Right ventricle myocardium inferior (tissue), 1 donor: ENCODE measurements around the gene GJD3. TPM values are rescaled to one million over a fixed set of nuclear protein-coding genes. Genes with fewer than 3 reads are reported as not detected.
"Not testable (repeated sequence)": the region's sequence is repeated elsewhere in the genome, so short reads cannot be mapped to it uniquely, and the experiment has no call there.

ENCODE experiments used
- ATAC-seq: fragments of 200-7000 bp; cut with Tn5 transposase; one replicate; pipeline ENCODE4 v1.9.1; 2020; ENCODE audit warnings: mild to moderate bottlenecking, moderate library complexity
- DNase-seq: peaks from one replicate; pipeline ENCODE4 v3.0.0; 2021; ENCODE audit errors: missing footprints
- intact Hi-C: fragments of 100-400 bp; cut with DNase I; formaldehyde crosslinking; loops from one replicate; pipeline ENCODE4 v1.11.0; 2022
- total RNA-seq: library from RNA; stranded (reverse); fragmentation: NEBNext Ultra II Directional; extraction: Animal tissue kit (Norgen Biotek cat#: 25700); gene quantifications from one replicate; pipeline ENCODE4 v1.2.1, GENCODE V29; 2021
- donor health status: DM: no; HTN: yes; CAD: no; lungs with severe emphysema.

The GJD3 gene
- total RNA-seq, 1 donor from 2014 or later, result 0.92 TPM

DNA sequence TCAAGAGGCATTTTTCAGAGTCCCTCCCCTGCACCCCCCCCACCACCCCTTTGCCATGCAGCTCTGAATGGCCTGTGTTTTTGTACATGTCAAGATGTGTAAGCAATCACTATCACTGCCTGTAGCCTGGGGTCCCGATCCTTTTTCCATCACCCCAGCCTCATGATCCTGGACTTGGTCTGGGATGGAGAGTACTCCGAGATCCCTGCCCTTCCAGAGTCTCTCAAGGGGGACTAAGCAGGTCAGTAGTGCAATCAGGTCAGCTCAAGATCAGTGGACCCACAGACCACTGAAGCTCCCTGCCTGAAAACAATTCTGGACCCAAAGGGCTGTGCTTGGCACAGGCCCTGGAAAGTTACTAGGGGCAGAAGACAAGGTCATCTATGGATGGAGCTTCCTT, 7.5 kb upstream of the GJD3 start:
- no peak for ATAC-seq
- intact Hi-C loops, result no loop called here
- no peak for DNase-seq

DNA sequence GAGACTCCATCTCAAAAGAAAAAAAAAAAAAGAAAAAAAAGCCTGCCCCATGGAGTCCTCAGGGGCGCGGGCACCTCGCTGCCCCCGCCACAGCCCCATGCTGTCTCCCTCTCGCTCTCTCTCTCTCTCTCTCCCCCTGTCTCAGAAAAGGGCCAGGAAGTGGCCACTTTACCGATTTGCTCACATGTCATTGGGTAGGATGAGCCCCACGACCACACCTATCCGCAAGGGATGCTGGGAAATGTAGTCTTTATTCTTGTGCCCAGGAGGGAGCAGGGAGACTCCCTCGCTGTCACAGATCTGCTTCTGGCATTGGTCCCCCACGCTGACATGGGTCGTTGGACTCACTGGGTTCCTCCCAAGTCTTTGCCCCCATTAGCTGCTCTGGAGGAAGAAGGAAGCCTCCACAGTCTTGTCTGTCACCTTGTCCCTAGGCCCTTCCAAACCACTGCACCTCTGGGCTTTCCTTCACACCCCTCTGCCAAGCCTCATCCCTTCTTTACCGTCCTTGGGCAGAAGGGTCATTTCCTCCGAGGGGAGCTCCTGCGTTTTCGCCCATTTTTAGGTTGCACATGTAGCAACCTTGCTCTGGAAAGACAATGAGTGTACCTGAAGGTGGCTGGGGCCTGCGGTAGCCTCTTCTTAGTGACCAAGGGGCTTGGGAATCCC, 6.9 kb upstream of the GJD3 start:
- ATAC-seq (no peak), DNase-seq (no peak)
- intact Hi-C loops, result no loop called here

DNA sequence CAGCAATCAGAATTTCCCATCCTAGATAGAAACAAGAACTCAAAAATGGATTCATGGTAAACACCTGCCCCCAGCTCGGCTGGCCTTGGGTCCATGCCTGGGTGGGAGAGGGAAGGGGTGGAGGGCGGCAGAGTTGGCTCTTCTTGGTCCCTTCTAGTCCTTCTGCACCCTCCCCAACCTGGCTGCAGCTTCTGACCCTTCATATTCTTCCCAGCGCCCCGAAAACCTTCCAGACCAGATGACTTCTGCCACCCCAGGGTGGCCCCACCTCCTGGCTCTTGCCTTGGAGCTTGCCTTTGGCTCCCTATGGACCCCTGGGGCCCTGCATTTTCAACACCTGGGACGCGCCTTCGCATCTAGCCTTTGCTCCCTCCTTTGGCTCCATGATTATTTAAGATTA, 5.4 kb upstream of the GJD3 start:
- DNase-seq (no peak), ATAC-seq (no peak)
- intact Hi-C loops, result no loop called here

DNA sequence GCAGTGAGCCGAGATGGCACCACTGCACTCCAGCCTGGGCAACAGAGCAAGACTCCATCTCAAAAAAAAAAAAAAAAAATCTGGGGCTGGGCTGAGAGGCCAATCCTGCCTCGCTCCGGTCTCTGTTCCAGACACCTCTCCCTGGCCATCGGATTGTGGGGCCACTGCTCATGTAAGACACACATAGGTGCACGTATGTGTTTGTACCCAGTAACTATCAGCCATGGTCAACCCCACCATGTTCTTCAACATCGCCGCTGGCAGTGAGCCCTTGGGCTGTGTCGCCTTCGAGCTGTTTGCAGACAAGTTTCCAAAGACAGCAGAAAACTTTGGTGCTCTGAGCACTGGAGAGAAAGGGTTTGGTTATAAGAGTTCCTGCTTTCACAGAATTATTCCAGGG, 3.2 kb upstream of the GJD3 start:
- intact Hi-C loops, ATAC-seq, DNase-seq: not testable (repeated sequence)

DNA sequence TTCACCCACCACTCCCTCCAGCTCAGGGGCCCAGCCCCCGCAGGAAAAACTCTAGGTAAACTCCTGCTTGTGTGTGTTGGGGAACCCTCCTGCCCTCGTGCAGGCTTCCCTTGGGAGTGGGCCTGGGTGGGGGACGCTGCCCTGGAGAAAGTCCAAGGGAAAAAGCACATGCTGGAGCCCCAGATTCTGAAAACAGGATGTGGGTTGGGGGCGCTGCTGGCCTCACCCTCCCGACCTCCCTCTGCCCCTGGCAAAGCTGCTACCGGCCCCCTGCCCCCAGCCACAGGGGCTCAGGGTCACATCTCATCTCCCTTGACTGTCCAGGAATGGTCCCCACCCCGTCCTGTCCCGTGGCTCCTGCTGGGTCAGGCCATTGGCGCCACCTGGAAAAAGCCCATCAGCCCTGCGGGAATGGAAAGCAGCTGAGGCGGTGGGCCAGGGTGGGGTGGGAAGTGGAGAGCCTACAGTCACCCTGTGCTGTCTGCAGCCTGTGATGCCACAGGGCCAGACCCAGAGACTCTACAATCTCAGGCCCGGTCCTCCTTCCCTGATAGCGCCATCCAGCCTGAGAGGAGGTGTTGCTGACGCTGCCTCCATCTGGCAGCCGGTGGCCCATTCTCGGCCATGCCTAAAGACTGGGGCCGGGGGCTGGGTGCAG, 2.5 kb upstream of the GJD3 start:
- DNase-seq (no peak), ATAC-seq (no peak)
- intact Hi-C loops, result no loop called here

DNA sequence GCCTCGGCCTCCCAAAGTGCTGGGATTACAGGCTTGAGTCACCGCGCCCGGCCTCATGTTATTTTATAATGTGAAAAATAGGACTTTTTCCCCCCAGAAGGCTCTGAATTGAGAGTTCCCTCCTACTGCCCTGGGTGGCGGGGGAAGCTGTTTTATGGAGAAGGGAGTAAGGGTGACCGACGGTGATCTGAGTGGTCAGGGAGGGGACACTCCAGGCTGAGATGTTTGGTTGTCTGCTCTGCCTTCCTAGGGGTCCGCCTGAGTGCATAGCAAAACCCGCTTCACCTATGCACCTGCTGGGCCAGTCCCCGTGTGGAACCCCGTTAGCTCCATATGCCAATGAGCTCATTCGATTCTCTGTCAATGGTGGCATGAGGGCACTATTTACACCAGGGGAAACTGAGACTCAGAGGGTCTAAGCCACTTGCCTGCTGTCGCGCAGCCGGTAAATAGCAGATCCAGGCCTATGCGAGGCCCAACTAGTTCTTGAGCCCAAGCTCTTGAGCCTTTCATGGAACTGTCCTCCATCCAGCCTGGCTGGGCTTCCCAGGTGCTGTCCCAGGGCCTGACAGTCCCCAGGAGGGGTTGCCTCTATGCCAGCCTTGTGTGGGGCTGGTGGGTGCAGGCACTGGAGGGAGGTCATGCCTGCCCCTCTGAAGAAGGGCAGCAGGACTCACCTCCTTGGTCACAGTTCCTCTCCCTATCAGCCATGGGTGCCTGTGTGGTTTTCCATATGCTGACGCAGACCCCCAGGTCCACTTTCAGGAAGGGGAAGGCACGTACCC, 1.7 kb upstream of the GJD3 start:
- ATAC-seq, result no peak
- intact Hi-C loops, result no loop called here
- no peak for DNase-seq

DNA sequence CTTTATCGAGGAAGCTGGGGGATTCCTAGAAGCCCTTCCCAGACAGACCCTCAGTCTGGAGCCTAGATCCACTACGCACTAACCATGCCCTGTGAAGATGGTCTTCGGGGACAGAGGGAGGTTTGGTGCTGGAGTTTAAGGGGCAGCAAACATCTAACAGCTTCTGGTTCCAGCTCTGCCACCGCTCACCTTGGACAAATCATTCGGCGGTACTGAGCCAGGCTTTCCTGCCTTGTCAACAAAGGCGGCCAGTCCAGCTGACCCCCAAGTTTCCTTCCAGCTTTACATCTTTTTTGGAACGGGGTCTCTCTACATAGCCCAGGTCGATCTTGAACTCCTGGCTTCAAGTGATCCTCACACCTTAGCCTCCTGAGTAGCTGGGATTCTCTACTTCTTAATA, 369 bp upstream of the GJD3 start:
- no peak for ATAC-seq
- DNase-seq, result no peak
- intact Hi-C loops, result no loop called here

DNA sequence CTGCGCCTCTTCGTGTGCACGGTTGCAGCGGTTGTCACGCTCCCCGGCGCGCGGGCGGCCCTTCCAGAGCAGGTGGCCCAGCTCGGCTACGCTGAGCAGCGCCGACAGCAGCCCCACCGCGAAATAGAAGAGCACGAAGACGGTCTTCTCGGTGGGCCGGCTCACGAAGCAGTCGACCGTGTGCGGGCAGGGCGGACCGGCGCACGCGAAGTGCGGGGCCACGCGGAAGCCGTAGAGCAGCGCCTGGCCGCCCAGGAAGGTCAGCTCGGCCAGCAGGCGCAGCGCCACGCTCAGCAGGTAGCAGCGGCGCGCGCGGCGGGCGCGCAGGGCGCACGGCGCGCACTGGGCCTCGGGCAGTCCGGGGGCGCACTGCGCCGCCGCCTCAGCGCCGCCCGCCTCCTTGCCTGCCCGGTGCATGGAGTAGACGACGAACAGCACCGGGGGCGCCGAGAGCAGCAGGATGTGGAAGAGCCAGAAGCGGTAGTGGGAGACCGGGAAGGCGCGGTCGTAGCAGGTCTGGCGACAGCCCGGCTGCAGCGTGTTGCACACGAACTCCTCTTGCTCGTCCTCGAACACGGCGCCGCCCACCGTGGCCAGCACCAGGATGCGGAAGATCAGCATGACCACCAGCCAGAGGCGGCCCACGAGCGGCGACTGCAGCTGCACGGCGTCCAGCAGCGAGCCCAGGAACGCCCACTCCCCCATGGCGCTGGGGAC, 1.3 kb downstream of the GJD3 start:
- intact Hi-C loops, result no loop called here
- ATAC-seq, result no peak
- DNase-seq, result no peak

DNA sequence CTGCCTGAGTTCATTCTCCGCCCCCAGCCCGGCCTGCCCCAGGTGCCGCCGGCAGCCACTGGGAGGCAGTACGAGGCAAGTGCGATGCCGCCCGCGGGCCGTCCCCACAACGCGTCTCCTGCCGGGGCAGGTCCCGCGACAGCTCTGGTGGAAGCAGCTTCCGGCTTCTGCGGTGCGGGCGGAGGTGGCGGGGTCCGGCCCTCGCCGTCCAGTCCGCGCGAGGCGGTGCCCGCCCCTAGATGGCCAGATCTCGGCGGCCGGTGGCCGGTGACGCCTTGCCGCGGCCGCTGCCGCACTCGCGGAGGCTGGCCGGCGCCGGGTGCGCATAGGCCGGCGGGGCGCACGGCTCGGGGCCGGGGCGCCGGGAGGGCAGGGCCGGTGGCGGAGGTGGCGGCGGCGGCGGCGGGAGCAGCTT, 1.8 kb downstream of the GJD3 start:
- intact Hi-C loops, result no loop called here
- DNase-seq (peak; percentile 87), ATAC-seq (peak; percentile 14)

DNA sequence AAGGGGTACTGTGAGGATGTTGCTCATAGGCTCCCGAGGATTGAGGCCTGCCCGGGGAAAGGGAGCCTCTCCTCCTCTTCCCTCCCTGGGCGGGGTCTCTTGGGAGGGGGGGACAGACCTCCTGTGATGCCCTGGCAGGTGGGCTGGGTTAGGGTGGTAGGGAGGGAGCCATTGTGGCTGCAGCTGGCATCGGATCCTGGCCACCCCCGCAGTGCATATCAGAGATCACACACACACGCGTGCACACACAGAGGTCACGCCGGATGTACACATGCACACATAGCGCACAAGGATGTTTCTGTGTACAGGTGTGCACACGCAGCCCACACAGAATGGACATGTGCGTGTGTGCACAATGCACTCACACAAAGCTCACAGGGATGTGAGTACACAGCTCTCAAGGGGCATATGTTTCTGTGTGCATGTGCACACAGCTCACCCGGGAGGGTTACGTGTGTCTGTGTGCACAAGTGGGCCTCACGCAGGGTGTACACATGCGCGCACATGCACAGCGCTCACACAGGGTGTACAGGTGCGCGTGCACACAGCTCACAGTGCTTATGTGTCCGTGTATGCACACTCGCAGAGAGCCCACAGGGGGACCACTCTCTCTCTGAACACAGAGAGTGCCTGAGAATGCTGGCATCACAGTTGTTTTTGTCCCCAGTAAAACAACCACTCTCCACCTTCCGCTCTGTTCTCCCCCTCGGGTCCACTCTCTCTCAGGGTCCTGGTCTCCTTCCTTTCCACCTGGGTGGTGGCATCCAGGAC, 2.4 kb downstream of the GJD3 start:
- ATAC-seq, result no peak
- intact Hi-C loops, result no loop called here
- DNase-seq, result no peak

DNA sequence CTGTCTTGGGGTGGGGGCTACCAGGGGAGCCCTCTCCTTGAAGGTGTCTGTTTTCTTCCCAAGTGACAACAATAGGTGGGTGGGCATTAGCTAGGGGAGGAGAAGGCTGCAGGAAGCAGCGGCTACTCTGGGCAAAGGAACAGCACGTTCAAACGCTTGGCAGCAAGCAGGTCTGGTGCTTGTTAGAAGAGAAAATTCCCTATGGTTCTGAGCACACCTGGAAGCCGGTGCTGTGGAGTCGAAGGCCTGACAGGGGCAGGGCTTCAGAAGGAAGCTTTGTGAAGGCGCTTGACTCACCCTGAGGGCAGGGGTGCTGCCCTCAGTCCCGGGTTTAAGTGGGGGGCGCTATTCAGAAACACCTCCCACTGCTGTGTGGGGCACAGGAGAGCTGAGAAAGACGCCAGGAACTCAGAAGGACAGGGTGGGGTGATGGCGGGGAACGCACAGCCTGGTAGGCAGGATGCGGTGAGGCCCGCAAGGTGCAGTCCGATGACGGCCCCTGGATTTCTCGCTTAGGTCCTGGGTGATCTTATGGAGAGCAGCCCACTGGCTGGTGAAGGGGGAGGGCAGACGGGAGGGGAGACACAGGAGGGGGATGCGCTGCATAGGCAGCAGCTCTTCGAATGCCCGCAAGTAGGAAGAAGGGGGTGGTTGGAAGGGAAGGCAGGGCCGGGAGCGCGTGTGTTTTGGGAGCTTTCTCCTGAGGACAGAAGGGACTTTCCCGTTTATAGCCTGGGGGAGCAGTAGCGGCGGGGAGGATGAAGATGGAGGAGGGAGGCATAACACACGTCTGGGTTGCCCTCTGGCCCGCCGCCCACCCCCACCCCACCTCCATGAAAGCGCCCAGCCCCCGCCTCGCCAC, 3.2 kb downstream of the GJD3 start:
- intact Hi-C loops, result no loop called here
- ATAC-seq (no peak), DNase-seq (no peak)

DNA sequence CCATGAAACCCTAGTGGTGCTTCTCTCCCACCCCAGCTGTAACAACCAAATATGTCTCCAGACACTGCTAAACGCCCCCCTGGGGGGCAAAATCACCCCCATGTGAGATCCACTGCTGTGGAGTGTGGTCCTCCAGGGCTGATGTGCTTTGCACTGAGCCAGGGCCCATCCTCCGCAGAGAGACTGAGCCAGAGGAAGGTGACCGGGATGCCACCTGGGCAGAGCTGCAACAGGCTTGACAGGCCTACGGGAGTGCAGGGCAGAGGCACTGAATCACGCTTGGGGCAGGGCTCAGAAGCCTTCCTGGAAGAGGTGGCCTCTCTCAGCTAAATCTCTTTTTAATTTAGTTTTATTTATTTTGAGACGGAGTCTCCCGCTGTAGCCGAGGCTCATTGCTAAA, 4.4 kb downstream of the GJD3 start:
- ATAC-seq (no peak), DNase-seq (no peak)
- intact Hi-C loops, result no loop called here

DNA sequence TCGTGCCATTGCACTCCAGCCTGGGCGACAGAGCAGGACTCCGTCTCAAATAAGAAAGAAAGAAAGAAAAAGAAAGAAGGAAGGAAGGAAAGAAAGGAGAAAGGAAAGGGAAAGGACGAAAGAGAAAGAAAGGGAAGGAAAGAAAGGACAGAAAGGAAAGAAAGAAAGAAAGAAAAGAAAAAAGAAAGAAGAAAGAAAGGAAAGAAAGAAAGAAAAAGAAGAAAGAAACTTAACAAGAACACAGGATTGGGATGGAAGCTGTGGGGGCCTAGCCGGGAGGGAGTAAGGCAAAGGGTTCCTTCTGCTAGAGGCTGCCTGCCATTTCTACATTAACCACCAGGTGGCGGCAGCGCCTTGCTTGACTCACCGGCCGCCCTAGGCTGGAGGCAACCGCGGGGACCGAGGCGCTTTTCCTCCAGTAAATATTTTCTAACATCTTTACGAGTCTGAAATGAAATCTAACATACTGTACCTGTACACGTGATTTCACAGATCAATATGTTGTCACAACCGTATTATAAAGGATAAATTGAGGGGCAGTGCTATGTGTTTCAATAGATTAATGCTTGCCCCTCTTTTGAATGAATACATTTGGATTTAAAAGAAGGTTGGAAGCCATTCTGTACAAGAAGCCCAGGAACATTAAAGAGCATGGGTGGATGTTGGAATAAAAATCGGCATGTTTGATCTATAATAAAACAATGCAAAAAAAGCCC, 6.1 kb downstream of the GJD3 start:
- DNase-seq (peak; percentile 96), ATAC-seq (peak; percentile 74)
- intact Hi-C loops, result loop anchor here (1.0 to 5.0 kb wide), 4 partner anchors 39 to 202 kb away; no protein-coding TSS in a partner anchor

DNA sequence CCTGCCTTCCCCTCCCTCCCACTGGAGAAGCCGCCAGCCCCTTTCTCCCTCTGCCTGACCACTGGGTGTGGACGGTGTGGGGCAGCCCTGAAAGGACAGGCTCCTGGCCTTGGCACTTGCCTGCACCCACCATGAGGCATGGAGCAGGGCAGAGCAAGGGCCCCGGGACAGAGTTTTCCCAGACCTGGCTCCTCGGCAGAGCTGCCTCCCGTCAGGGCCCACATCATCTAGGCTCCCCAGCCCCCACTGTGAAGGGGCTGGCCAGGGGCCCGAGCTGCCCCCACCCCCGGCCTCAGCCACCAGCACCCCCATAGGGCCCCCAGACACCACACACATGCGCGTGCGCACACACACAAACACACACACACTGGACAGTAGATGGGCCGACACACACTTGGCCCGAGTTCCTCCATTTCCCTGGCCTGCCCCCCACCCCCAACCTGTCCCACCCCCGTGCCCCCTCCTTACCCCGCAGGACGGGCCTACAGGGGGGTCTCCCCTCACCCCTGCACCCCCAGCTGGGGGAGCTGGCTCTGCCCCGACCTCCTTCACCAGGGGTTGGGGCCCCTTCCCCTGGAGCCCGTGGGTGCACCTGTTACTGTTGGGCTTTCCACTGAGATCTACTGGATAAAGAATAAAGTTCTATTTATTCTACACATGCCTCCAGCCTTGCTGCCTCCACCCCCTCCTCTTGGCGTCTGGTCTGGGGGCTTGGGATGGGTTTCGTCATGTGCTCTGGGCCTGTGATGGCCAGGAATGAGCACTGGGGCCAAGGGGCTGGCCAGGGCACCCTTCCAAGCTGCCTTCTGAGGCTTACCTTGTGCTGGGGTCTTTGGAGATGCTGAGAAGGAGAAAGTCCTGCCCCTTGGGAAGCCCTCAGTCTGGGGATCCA, 7.3 kb downstream of the GJD3 start:
- intact Hi-C loops, result loop anchor here (5.0 kb wide), 1 partner anchor 40 kb away; no protein-coding TSS in a partner anchor
- DNase-seq (no peak), ATAC-seq (no peak)

DNA sequence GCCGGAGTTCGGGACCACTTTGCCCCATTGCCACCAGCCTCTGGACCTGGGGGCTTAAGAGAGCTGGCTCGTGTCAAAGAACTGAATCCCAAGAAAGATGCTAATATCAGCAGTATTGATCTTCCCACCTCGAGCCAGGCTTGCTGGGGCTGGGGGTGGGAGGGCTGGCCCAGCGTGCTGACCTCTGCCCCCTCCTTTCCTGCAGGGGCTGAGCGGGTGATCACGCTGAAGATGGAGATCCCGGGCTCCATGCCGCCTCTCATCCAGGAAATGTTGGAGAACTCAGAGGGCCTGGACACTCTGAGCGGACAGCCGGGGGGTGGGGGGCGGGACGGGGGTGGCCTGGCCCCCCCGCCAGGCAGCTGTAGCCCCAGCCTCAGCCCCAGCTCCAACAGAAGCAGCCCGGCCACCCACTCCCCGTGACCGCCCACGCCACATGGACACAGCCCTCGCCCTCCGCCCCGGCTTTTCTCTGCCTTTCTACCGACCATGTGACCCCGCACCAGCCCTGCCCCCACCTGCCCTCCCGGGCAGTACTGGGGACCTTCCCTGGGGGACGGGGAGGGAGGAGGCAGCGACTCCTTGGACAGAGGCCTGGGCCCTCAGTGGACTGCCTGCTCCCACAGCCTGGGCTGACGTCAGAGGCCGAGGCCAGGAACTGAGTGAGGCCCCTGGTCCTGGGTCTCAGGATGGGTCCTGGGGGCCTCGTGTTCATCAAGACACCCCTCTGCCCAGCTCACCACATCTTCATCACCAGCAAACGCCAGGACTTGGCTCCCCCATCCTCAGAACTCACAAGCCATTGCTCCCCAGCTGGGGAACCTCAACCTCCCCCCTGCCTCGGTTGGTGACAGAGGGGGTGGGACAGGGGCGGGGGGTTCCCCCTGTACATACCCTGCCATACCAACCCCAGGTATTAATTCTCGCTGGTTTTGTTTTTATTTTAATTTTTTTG, 8.5 kb downstream of the GJD3 start:
- peak; percentile 80 for DNase-seq
- ATAC-seq, result peak; percentile 39
- intact Hi-C loops, result loop anchor here (1.0 to 5.0 kb wide), 2 partner anchors 41 to 53 kb away; no protein-coding TSS in a partner anchor
